ENCODE results near the gene ARHGEF19.
"Not testable (repeated sequence)": the region's sequence is repeated elsewhere in the genome, so short reads cannot be mapped to it uniquely, and the experiment has no call there.

The ARHGEF19 gene

DNA sequence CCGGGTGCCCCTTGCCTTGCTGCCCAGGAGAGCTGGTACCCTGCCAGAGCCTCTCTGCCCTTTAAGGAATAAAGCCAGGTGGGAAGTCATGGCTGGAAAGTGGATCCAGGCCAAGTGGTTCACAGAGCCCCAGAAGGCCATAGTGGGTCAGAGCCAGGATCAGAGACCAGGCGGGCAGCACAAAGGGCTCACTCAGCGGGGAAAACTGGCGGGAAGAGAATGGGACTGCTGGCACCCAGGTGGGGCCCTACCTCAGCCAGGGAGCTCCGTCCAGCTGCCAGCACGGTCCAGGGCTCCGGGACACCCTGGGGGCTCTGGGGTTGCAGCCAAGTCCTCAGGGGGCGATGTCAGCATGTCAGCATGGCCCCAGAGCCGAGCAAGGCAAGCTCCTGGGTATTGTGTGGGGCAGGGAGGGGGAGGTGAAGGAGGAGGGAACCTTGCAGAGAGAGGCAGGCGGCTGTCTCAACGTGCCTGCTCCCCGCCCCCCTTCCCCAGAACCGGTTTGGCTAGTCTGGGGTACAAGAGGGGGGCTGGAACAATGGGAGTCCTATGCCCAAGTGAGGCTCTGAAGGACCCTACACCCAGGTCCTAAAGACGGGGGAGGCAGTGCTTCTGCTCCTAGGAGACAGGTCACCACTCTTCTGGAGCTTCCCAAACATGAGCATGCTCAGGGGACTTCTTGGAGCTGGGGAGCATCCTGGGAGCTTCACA is at the start of gene ARHGEF19:
TSS of gene ARHGEF19 (minus strand) at position 402 of the 711 bp plus-strand sequence. CDS start 3,598 bp downstream, outside the sequence.
- DNase-seq = no peak

DNA sequence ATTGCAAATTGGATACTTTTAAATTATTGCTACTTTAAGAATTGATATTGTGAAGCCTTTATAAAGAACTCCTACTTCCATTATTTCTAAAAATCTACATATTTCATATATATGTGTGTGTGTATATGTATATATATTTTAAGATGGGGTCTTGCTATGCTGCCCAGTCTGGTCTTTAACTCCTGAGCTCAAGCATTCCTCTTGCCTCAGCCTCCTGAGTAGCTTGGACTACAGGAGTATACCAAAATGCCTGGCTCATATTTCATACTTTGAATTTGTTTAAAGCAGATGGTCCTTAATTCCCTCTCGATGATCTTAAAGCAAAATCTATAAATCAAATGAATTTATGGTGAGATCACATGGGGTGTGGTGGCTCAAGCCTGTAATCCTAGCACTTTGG is 49.6 kb upstream of the ARHGEF19 start:
- DNase-seq = no peak

DNA sequence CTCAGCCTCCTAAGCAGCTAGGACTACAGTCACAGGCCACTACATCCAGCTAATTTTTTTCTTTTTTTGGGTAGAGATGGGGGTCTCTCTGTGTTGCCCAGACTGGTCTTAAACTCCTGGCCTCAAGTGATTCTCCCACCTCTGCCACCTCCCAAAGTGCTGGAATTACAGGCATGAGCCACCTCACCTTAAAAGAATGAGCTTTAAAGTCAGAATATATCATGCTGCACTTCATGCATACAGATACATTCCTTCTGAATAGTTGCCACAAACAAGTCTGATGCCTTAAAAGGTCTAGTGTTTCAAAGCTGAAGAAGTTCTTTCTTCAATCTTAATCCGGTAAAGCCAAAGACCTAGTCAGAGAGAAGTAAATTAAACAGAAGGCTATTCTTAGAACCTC is 48.4 kb upstream of the ARHGEF19 start:
- DNase-seq = no peak

DNA sequence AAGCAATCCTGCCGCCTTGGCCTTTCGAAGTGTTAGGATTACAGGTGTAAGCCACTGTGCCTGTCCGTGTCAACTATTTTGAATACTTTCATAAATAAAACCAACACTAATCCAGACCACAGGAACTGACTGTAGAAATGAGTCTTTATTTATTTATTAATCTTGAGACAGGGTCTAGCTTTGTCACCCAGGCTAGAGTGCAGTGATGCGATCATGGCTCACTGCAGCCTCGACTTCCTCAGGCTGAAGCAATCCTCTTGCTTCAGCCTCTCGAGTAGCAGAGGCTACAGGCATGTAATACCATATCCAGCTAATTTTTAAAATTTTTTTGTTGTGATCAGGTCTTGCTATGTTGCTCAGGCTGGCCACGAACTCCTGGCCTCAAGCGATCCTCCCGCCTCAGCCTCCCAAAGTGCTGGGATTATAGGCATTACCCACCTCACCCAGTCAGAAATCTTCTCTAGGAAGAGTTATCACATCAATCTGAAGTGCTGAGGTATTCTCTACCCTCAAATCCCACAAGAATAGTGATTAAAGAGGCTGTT is 46.2 kb upstream of the ARHGEF19 start:
- DNase-seq = no peak

DNA sequence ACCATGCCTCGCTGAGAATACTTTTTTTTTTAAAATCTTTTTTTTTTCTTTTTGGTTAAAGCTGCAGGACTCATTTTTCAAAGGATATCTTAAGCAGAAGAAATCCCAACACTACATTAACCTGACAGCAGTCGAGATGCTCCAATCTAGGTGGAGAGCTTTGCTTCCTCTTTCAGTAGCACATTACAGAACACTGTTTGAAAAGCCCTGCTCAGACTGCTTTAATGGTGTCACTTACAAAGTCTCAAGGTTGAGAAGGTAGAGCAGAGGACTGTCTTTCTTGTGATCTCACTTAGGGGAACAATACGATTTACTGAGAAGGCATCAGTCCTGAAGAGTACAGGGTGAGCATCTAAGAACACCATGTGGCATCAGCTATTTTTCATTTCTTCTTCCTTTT is 45.5 kb upstream of the ARHGEF19 start:
- DNase-seq = no peak

DNA sequence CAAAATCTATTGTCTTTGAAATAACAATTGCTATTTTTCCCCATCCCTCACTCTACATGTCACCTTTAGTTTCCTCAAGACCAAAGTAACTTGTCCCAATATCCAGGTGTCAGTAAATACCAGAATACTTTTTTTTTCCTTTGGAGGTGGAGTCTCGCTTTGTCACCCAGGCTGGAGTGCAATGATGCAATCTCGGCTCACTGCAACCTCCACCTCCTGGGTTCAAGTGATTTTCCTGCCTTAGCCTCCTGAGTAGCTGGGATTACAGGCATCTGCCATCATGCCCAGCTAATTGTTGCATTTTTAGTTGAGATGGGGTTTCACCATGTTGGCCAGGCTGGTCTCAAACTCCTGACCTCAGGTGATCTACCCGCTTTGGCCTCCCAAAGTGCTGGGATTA is 45.1 kb upstream of the ARHGEF19 start:
- not testable (repeated sequence) for DNase-seq

DNA sequence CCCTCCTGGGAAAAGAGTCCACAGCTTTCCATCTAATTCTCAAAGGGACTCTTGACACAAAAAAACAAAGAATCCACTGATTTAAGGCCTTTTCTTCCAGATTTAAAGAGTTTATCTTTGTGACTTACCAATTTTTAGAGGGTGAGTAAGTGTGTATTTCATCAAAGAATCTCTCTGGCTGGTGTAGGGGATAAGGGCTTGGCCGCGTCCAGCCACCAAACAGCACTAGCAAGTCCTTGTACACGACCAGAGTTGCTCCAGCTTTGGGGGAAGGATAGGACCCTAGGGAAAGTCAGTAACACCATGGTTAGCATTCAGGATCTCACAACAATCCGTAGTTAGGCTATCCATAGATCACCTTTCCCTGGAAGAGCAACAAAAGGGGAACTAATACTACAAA is 44.0 kb upstream of the ARHGEF19 start:
- no peak for DNase-seq

DNA sequence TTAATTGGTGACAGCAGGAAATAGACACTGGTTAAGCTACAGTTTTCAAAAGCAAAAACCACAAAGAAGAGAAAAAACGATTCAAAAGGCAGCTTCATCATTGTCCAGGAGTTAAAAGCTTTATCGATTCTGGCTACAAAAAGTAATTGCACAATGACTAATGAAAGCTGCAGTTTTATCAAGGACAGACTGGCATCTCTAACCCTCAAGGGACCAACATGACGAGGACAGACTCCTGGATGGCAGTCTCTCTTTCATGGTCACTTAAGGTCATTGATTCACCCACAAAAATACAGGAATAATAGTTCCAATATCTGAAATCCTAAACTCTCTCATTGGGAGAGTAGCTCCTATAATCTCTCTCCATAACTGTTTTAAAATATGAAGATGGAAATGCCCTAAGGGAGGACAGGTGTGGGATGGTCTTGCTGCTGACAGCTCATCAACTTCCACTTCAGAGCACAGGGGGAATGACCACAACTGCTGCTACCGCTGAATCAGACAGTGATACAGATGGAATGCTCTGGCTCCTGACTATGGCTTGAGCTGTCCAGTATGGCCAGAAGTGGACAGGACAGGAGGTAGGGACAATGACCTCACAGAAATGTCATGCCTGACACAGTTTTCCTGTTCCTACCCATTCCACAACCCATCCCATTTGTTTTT is 41.9 kb upstream of the ARHGEF19 start:
- DNase-seq = no peak

DNA sequence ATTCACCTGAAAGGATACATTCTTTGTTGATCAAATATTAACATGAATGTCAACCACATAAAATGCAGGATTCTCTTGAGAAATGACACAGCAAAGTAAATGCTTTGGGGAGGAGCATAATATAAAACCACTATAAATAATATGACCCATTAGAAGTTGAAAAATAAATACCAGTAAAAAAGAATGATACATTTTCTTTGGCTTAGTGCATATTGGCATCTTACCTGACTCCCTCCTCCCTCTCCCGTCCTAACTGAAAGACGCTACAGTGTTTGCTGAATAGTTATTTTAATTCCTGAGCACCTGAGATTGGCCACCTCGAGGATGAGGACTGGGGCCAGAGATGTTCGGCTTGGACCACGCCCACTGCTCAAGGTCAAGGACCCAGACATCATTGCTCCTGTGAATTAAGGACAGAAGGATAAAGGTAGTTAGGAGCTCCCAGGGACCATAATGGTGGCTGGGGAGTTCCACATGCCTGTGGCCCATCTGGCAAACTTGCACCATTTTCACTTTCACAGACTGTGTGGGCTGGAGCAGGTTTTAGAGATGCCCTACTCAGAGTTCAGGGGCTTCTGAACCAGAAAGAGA is 41.0 kb upstream of the ARHGEF19 start:
- DNase-seq = no peak

DNA sequence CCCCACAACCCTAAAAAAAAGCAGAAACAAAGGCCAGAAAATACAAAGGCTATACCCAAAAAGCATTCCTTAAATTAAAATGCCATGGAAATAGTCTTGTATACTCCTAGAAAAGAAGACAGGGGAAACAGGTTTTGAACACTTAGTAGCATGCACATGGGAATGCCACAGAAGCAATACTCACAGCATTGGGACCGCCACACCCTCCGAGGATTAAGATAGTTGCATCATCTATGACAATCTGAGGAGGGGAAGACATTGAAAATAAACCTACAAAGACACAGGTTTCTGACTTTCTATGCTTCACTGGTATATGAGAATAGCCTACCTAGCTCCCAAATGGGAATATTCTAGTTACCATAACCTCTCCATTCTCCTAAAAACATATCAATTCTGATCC is 40.5 kb upstream of the ARHGEF19 start:
- DNase-seq = no peak

DNA sequence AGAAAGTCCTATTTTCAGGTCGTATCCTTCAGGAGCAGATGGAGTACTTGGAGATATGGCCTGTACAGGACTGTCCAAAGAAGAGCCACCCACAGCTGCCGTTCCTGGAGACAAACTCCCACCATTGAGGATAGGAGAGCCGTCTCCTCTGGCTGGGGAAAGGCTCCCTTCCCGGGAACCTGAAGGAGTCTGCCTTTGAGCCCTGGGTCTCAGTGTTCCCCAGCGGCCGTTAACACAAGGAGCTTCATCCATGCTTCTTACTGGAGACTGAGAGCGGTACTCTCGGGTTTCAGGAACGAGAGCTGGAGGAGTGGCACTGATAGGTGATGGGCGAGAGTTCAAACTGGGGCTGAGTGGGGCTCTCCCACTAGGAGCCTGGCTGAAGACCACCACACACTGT is 38.9 kb upstream of the ARHGEF19 start:
- no peak for DNase-seq

DNA sequence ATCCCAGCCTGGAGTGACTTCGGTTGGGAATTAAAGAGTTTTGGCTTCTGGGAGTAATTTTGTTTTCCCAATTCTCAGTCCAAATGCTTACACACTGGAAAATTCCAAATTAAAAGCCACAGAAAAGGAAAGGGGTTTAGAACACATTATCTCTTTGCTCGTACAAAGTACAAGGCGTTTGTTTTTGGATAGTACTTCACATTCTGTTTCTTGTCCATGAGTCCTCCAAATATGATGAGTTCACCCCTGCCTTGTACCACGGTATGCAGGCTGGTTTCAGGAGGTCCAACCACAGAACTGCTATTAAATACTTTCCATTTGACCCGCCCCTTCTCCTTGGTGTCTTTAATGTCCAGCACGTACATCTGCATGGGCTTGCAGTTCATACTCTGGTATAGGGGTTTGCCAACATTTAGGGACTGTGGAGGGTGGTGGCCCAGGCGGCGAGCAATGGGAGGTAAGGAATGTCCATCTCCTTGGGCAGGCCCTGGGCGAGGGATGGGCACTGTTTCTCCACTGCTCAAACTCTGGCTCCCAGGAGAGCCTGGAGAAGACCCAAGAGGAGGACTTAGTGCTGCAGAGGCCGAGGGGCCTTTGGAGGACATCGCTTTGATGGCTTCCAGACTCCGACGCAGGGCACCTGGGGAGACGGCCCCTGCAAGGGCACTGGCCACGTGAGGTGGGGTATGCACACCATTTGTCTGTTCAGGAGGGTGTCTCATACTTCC is 38.2 kb upstream of the ARHGEF19 start:
- DNase-seq = no peak

DNA sequence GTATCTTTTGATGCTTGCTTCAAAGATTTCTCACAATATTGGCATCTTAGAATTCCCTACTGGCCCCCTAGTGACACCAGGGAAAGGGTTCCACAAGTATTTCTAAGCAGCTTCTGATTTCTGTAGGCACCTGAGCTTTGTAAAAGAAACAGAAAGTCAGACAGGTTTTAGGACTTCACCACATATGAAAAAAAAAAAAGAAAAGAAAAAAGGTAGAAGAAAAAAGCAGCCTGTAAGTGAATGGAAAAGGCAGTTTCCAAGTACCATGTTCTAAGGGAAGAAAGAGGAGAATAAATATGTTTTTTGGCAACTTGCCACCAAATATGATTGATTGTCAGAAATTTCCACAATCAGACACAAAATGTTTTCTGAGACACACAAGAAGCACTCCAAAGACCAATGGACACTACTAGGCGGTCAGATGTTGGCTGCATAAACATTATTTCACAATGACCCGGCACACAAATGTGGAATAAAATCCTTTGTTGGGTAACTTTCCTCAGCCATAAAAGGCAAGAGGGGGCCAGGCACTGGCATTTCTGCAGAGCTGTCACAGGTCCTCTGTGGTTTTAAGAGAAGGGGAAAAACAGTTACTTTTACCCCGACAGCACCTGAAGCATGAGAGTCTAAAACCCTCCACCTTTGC is 37.3 kb upstream of the ARHGEF19 start:
- no peak for DNase-seq

DNA sequence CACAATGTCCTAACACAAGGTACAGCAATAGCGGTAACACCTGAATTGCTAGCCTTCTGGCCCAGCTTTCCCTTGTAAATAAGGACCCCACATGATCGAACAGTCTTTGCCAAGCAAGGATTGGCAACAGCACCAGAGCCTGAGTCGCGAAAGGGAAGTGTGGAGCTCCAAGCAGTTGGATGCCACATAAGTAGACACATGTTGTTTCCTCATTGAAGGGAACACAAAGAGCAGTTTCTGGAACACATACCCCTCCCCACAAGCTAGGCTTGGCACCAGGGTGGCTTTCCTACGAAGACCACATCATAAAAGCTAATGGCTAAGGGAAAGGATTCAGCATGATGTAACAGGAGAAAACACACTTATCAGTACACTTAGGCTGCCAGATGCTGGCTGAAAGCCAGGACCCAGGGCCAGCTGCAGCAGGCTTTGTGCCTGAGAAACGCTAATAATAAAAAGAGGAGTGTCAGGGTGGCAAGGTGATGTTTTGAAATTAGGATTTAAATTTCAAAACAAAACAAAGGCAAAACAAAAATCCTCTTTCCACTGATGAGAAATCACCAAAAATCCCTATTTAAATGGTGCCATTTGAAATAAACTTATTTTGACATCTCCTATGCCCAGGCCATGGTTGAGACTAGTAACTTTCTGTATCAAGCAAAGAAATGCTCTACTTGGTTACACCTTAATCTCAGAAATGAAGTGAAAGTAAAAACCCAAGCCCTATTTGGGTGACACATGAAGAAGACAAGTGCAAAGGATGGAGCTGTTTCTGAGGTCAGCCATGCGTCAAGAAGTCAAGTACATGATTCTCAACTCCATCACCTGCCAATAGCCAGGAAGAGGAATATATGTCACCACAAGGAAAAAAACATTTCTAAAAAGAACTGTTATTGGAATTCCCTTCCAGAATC is 36.4 kb upstream of the ARHGEF19 start:
- no peak for DNase-seq

DNA sequence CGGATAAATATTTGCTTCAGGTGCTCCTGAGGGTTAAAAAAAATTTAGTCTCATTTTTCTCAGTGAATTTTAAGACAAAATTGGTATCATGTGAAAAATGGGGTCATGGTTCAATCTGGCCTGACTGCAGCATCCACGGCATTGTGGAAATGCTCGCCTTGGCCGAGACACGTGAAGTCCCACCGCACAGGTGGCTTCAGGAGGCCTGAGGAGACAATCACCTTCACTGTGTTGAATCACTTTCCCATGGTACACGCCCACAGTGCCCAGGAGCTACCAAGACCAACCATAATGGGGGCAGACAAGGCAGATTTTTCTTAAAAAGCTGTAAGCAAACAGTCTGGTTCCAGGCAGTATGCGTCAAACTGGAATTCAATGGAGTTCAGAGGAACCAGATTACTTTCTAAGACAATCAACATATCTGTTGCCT is 35.6 kb upstream of the ARHGEF19 start:
- no peak for DNase-seq

DNA sequence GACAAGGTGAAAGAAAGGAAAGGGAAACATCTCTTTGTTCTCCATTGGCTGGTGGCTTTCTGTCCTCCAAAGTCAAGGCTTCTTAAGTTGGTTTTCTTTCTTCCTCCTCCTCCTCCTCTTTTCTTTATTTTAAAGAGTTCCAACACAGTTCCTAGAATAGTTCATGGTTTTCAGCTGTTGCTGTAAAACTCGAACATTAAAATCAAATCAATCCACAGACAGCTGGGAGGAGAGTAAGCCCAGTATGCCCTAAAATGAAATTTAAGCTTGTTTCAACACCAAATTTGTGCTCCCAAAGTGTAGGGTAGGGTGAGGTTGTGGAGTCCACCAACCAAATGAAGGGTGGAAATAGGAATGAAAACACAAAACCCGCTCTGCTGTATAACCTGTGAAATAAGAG is 35.0 kb upstream of the ARHGEF19 start:
- DNase-seq = no peak

DNA sequence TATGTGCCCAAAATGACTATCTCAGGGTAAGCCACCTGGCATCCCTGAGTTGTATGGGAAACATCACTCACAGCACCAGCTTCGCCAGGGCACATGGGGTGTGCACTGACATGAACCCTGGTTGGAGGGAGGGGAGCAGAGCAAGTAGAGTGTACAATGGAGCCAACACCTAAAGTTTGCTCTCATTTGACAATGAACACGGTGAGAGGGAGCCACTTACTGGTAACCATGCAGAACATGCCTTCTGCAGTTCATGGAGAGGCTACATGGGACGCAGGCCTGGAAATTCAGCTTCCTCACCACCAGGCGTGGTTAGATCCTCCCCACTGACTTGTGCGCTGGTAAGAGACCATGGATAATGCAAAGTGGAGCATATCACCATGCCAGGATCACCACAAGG is 34.5 kb upstream of the ARHGEF19 start:
- no peak for DNase-seq

DNA sequence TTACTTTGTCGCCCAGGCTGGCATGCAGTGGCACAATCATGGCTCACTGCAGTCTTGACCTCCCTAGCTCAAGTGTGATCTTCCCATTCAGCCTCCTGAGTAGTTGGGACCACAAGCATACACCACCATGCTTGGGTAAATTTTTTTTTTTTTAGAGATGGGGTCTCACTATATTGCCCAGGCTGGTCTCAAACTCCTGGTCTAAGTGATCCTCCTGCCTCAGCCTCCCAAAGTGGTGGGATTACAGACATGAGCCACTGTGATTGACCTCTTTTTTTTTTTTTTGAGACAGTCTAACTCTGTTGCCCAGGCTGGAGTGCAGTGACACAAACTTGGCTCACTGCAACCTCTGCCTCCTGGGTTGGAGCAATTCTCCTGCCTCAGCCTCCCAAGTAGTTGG is 33.8 kb upstream of the ARHGEF19 start:
- DNase-seq = not testable (repeated sequence)

DNA sequence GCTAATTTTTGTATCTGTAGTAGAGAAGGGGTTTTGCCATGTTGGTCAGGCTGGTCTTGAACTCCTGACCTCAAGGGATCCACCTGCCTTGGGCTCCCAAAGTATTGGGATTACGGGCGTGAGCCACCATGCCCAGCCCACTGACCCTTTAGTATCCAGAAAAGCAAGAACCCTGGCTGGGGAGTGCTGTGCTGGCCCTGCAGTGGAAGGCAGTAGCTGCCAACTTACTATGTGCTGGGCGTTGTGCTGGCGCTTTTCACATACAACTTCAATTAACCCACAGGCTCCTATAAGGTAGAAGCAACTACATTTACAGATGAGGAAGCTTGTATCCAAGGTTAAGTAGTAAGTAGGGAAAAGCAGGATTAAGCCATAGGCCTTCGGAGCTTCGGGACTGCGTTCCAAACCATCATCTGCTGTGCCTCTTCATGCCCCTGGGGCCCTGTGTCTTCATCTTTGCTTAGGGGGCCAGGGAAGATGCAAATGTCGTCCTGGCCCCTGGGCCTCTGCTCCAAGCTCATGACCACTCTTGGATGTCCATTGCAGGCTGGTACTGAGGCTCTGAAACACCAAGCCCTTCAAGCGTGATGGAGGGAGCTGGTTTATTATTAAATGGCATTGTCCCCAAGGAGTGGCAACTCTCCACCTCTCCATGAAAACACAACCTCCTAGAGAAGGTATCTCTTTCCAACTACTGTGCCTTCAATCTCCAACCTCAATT is 33.2 kb upstream of the ARHGEF19 start:
- no peak for DNase-seq

DNA sequence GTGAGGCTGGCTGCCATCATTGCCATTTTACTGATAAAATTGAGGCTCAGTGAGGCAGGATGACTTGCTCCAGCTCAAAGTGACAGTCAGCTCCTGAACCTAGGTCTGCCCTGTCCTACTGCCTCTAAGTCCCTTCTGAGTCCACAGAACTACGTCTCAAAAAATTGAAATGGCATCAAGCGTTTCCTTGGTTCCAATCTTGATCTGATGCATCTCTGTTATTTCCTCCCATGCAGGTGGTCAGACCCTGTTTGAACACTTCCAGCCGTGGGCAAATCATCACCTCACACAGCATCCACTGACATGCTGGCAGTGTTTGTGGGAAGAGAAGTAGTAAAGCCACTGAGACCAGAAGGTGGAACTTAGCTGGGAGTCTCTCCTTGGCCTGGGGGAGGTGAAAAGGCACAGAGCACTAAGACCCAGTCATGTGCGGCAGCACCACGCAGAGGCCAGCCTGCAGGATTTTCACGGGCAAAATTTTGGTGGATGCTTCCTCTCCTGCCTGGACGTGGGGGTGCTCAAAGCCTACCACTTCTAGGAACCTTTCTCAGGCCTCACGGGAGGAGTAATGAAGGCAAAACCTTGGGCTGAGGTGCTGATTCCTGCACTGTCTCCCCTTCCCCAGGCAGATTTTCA is 32.3 kb upstream of the ARHGEF19 start:
- DNase-seq = no peak
